Loucy (cell line): ENCODE measurements around the gene STK36.

ENCODE experiments used
- CTCF ChIP-seq: fragments of 200-600 bp; sonication (generic); conservative IDR thresholded peaks from 2 replicates; pipeline ENCODE4 v1.5.1; 2014; ENCODE audit warnings: mild to moderate bottlenecking, antibody characterized with exemption, low read length
- EZH2phosphoT487 ChIP-seq: fragments of 200-600 bp; IDR thresholded peaks from 2 replicates; pipeline ENCODE4 v1.6.1; 2018; ENCODE audit warnings: antibody characterized with exemption, mild to moderate bottlenecking, moderate library complexity, borderline replicate concordance

- TF ChIP-seq EZH2phosphoT487: no peak
- TF ChIP-seq CTCF: no peak
Observed at GRCh38 chr2:218722419-218722818, 50.5 kb downstream of the STK36 start.
